ENCODE data around the gene CTNNBL1. TPM values are rescaled to one million over a fixed set of nuclear protein-coding genes. Genes with fewer than 3 reads are reported as not detected.

Gene CTNNBL1
- total RNA-seq, 3 donors from 2014 or later (not counting 1 experiment from before 2014, with no cell fraction given): 59.1 to 75.6 (median 67.6) TPM

GRCh38 chr20:37850036-37850592 lies 156.3 kb downstream of the CTNNBL1 start:
- Mint-ChIP-seq H3K4me1 (no peaks in the 10 kb centered on the region), H3K9me3 (no peaks in the 10 kb centered on the region), H3K27ac (no peak overlapping the region), H3K4me3 (no peak overlapping the region), H3K27me3 (ENCODE audit: low read depth in 2 of 2) (no peaks in the 10 kb centered on the region), H3K36me3 (peaks cover 9% of the 10 kb centered on the region)
- Histone ChIP-seq H3K27ac (ENCODE audit: low read length) (no peak overlapping the region), H3K4me1 (ENCODE audit: control insufficient read depth, insufficient read depth, low read length) (no peaks in the 10 kb centered on the region), H3K4me3 (ENCODE audit: low read length) (no peak overlapping the region), H3K27me3 (ENCODE audit: control insufficient read depth, insufficient read depth, low read length) (no peaks in the 10 kb centered on the region), H3K9me3 (ENCODE audit: control insufficient read depth, insufficient read depth, low read length) (no peaks in the 10 kb centered on the region), H3K36me3 (ENCODE audit: control insufficient read depth, insufficient read depth, low read length) (peaks cover 38% of the 10 kb centered on the region)
- intact Hi-C loops (cut with micrococcal nuclease): no loop called here
- 100% methylated on average over 6 of the region's 6 CpGs for WGBS (ENCODE audit: insufficient coverage)
- TF ChIP-seq CTCF (IDR thresholded peaks at IDR 0.05): no peak
- no peak for DNase-seq
- no peak for ATAC-seq

GRCh38 chr20:37850724-37851355 lies 157.0 kb downstream of the CTNNBL1 start:
- WGBS (ENCODE audit: insufficient coverage): 72% methylated on average over 8 of the region's 10 CpGs
- Histone ChIP-seq H3K9me3 (ENCODE audit: control insufficient read depth, insufficient read depth, low read length) (no peaks in the 10 kb centered on the region), H3K27me3 (ENCODE audit: control insufficient read depth, insufficient read depth, low read length) (no peaks in the 10 kb centered on the region), H3K27ac (ENCODE audit: low read length) (no peak overlapping the region), H3K4me3 (ENCODE audit: low read length) (no peak overlapping the region), H3K4me1 (ENCODE audit: control insufficient read depth, insufficient read depth, low read length) (no peaks in the 10 kb centered on the region), H3K36me3 (ENCODE audit: control insufficient read depth, insufficient read depth, low read length) (peaks cover 38% of the 10 kb centered on the region)
- peaks cover 9% of the 10 kb centered on the region for H3K36me3 Mint-ChIP-seq
- no peak overlapping the region for H3K27ac Mint-ChIP-seq
- no peaks in the 10 kb centered on the region for H3K4me1 Mint-ChIP-seq
- no peak overlapping the region for H3K4me3 Mint-ChIP-seq
- intact Hi-C loops (cut with micrococcal nuclease): no loop called here
- H3K27me3 Mint-ChIP-seq (ENCODE audit: low read depth in 2 of 2): no peaks in the 10 kb centered on the region
- no peak for ATAC-seq
- TF ChIP-seq CTCF (IDR thresholded peaks at IDR 0.05): no peak
- H3K9me3 Mint-ChIP-seq: no peaks in the 10 kb centered on the region
- DNase-seq: no peak

- no peak overlapping the region for H3K4me3 ChIP-seq (ENCODE audit: low read length)
- Mint-ChIP-seq H3K4me1 (no peaks in the 10 kb centered on the region), H3K36me3 (no peaks in the 10 kb centered on the region), H3K27me3 (ENCODE audit: low read depth in 2 of 2) (no peaks in the 10 kb centered on the region), H3K4me3 (no peak overlapping the region), H3K9me3 (no peaks in the 10 kb centered on the region), H3K27ac (no peak overlapping the region)
- intact Hi-C loops (cut with micrococcal nuclease): no loop called here
- no peaks in the 10 kb centered on the region for H3K27me3 ChIP-seq (ENCODE audit: control insufficient read depth, insufficient read depth, low read length)
- no peaks in the 10 kb centered on the region for H3K9me3 ChIP-seq (ENCODE audit: control insufficient read depth, insufficient read depth, low read length)
- WGBS (ENCODE audit: insufficient coverage): 95% methylated on average over 6 of the region's 6 CpGs
- ATAC-seq (no peak), DNase-seq (no peak)
- TF ChIP-seq CTCF (IDR thresholded peaks at IDR 0.05): no peak
- H3K4me1 ChIP-seq (ENCODE audit: control insufficient read depth, insufficient read depth, low read length): no peaks in the 10 kb centered on the region
- peaks cover 36% of the 10 kb centered on the region for H3K36me3 ChIP-seq (ENCODE audit: control insufficient read depth, insufficient read depth, low read length)
- H3K27ac ChIP-seq (ENCODE audit: low read length): no peak overlapping the region
These were observed 158.8 kb downstream of the CTNNBL1 start for GRCh38 chr20:37852666-37853065.

Data from natural killer cell (primary cell).